Stimulated activated CD8-positive, alpha-beta memory T cell treated with anti-CD3 and anti-CD28 coated beads, Interleukin-15, amount 100 ng/mL, for 24 hours (primary cell): Measurements from ENCODE around the gene PCSK9.

Source experiments
- DNase-seq: peaks from one replicate; pipeline ENCODE4 v3.0.0-alpha.2; 2020; ENCODE audit warnings: low read depth

Gene PCSK9

GRCh38 chr1:55044617-55045397, 5.5 kb downstream of the PCSK9 start:
- no peak for DNase-seq

GRCh38 chr1:55045430-55045829, 6.1 kb downstream of the PCSK9 start:
- DNase-seq: no peak

- no peak for DNase-seq
These were observed 7.5 kb downstream of the PCSK9 start for GRCh38 chr1:55046871-55047270.

GRCh38 chr1:55047611-55048010, 8.3 kb downstream of the PCSK9 start:
- no peak for DNase-seq

GRCh38 chr1:55048453-55049270, 9.3 kb downstream of the PCSK9 start:
- no peak for DNase-seq

GRCh38 chr1:55049271-55049913, 10.0 kb downstream of the PCSK9 start:
- DNase-seq: no peak

GRCh38 chr1:55049914-55050278, 10.5 kb downstream of the PCSK9 start:
- DNase-seq: no peak

- DNase-seq: no peak
These were observed 10.9 kb downstream of the PCSK9 start for GRCh38 chr1:55050283-55050682.

GRCh38 chr1:55051169-55051568, 11.8 kb downstream of the PCSK9 start:
- no peak for DNase-seq

GRCh38 chr1:55051621-55052020, 12.3 kb downstream of the PCSK9 start:
- DNase-seq: no peak

- no peak for DNase-seq
These were observed 13.1 kb downstream of the PCSK9 start for GRCh38 chr1:55052221-55053142.

- DNase-seq: no peak
These were observed 14.1 kb downstream of the PCSK9 start for GRCh38 chr1:55053265-55053954.

- DNase-seq: no peak
These were observed 15.0 kb downstream of the PCSK9 start for GRCh38 chr1:55054396-55054795.

GRCh38 chr1:55055084-55055882, 15.9 kb downstream of the PCSK9 start:
- no peak for DNase-seq

GRCh38 chr1:55055951-55056631, 16.7 kb downstream of the PCSK9 start:
- no peak for DNase-seq

- DNase-seq: no peak
These were observed 17.3 kb downstream of the PCSK9 start for GRCh38 chr1:55056632-55056992.

GRCh38 chr1:55057270-55057955, 18.1 kb downstream of the PCSK9 start:
- DNase-seq: no peak

GRCh38 chr1:55057956-55058298, 18.6 kb downstream of the PCSK9 start:
- DNase-seq: no peak
